Measurements from ENCODE around the gene DCAF15. TPM values are rescaled to one million over a fixed set of nuclear protein-coding genes. Genes with fewer than 3 reads are reported as not detected.

The DCAF15 gene, protein sequence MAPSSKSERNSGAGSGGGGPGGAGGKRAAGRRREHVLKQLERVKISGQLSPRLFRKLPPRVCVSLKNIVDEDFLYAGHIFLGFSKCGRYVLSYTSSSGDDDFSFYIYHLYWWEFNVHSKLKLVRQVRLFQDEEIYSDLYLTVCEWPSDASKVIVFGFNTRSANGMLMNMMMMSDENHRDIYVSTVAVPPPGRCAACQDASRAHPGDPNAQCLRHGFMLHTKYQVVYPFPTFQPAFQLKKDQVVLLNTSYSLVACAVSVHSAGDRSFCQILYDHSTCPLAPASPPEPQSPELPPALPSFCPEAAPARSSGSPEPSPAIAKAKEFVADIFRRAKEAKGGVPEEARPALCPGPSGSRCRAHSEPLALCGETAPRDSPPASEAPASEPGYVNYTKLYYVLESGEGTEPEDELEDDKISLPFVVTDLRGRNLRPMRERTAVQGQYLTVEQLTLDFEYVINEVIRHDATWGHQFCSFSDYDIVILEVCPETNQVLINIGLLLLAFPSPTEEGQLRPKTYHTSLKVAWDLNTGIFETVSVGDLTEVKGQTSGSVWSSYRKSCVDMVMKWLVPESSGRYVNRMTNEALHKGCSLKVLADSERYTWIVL
- total RNA-seq (42.4 and 47.9 TPM in 2 replicates), polyA plus RNA-seq (41.9 and 50.5 TPM in 2 replicates), polyA minus RNA-seq (32.7 and 34.6 TPM in 2 replicates), Bru-seq, nascent RNA (percentile 55 among the genes with signal in this experiment), BruChase-seq, experiment 1, labeled RNA remaining after a 6-hour chase (percentile 71 among the genes with signal in this experiment), BruChase-seq, experiment 2, labeled RNA remaining after a 2-hour chase (percentile 69 among the genes with signal in this experiment)
- polyA plus RNA-seq (2011; cell fraction: cytosol; rRNA removed) = 17.5 and 25.6 TPM in 2 replicates
- 124 and 130 TPM in 2 replicates for polyA plus RNA-seq (2011; cell fraction: nucleus; rRNA removed)
- 25.6 and 28.5 TPM in 2 replicates for polyA plus RNA-seq (2012)
- polyA minus RNA-seq (2011; cell fraction: cytosol; rRNA and poly(A)+ RNA removed) = 11.8 TPM
- polyA minus RNA-seq (2011; cell fraction: nucleus; rRNA and poly(A)+ RNA removed) = 27.6 and 31.1 TPM in 2 replicates
- long read RNA-seq, transcript DCAF15-201 (13 exons, 2,278 nt) = major isoform, 25 of 57 reads
- long read RNA-seq, partial matches to known transcripts = 18 of 57 reads
- long read RNA-seq, other reads (novel, unspliced or antisense) = 13 of 57 reads

DNA sequence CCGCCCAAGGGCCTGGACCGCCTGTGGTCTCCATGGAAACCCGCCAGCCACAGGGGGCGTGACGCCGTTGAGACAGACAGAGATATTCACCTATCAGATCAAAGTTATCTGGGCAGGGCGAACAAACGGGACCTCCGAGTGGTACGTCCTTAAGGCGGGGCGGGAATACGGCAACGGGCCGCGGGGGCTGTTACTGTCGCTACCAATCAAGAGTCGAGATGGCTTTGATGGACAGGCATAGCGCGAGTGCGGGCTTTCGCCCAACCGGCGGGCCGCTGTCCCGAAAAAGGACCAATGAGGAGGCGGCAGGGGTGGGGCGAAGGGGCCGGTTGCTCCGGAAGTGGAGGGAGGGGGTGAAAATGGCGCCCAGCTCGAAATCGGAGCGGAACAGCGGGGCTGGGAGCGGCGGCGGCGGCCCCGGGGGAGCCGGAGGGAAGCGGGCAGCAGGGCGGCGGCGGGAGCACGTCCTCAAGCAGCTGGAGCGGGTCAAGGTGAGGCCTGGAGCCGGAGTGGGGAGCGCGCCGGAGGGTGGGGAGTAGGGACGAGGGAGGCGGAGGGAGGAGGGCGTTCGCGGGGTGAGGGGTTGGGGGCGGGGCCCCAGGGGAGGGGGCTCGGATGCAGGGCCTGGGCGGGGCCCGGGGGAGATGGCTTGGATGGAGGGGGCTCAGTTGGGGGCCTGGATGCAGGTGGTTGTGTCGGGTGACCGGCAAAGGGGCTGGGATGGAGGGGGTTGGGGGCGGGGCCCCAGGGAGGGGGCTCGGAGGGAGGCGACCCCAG is at the start of gene DCAF15:
TSS of gene DCAF15 (plus strand) at position 356 of the 777 bp plus-strand sequence. CDS start at position 360, 4 bp downstream.
- Histone ChIP-seq H3K4me1 (ENCODE audit: control insufficient read depth, extremely low read depth, insufficient read depth, low read length) (peaks cover 10% of the 10 kb centered on the region), H3K9ac (replicated peaks; ENCODE audit: extremely low read depth, insufficient read depth, low read length) (peak within 1 kb of the TSS; percentile 85), H3K27me3 (ENCODE audit: control insufficient read depth in 2 of 2, insufficient read depth in 2 of 2, low read length in 2 of 2) (no peaks in the 10 kb centered on the region), H3K9me3 (replicated peaks; ENCODE audit: control insufficient read depth, insufficient read depth, low read length) (no peaks in the 10 kb centered on the region), H3K79me2 (ENCODE audit: control insufficient read depth, insufficient read depth, low read length) (peaks cover 20% of the 10 kb centered on the region), H3K27ac (ENCODE audit: insufficient read depth, low read depth, low read length) (peak within 1 kb of the TSS; percentile 63), H3K4me2 (ENCODE audit: insufficient read depth, low read length) (peak within 1 kb of the TSS; percentile 83), H4K20me1 (replicated peaks; ENCODE audit: control insufficient read depth, extremely low read depth, insufficient read depth, low read length) (no peaks in the 10 kb centered on the region), H2AFZ (ENCODE audit: low read depth, low read length) (peak within 1 kb of the TSS; percentile 87), H3K9me1 (replicated peaks; ENCODE audit: control insufficient read depth, extremely low read depth, insufficient read depth, low read length) (no peaks in the 10 kb centered on the region), H3K4me3 (replicated peaks in 1 of 3; ENCODE audit: insufficient read depth in 1 of 3, low read depth in 1 of 3, low read length in 3 of 3) (peak within 1 kb of the TSS; percentile 76 to 87 (median 83)), H3K36me3 (ENCODE audit: control insufficient read depth in 2 of 2, extremely low read depth in 1 of 2, insufficient read depth in 2 of 2, low read length in 2 of 2) (peaks cover 6 to 18% of the 10 kb centered on the region in 2 experiments)
- dilution Hi-C loops (cut with MboI; ENCODE audit: extremely low pct_ligation_motif_present, low sequenced_read_pairs) (no loop called here), intact Hi-C loops (cut with micrococcal nuclease) (loop anchor here (1.0 to 2.0 kb wide), 5 partner anchors 34 to 90 kb away; partner anchors contain the start of genes BRME1, CC2D1A and RFX1)
- ChIA-PET POLR2A (interaction anchor here (0.5 to 1.3 kb wide), 2 partner anchors 26 to 52 kb away, joined by 3 to 5 read pairs; no protein-coding TSS in a partner anchor), CTCF (interaction anchor here (0.8 to 3.4 kb wide), 9 partner anchors 9 to 107 kb away, joined by 3 to 13 read pairs (median 6); partner anchors contain the start of gene IL27RA)
- FAIRE-seq (peak; percentile 99), DNase-seq (ENCODE audit: low read depth, low spot score) (peak; percentile 100)
- TF ChIP-seq POLR2AphosphoS5 (IDR thresholded peaks at IDR 0.05; ENCODE audit: insufficient read depth, low read depth, low read length) (peak; percentile 72), JUN (IDR thresholded peaks at IDR 0.05; ENCODE audit: borderline replicate concordance, insufficient read depth, insufficient read length, low read depth) (no peak), POLR2A (IDR thresholded peaks at IDR 0.05; ENCODE audit: low read depth, low read length) (peak; percentile 66), GATA2 (IDR thresholded peaks at IDR 0.05; ENCODE audit: insufficient read depth, insufficient read length, low read depth, low read length) (no peak), MYC (IDR thresholded peaks at IDR 0.05; ENCODE audit: low read depth, low read length) (no peak), EZH2 (IDR thresholded peaks at IDR 0.05; ENCODE audit: borderline replicate concordance, low read depth, low read length, severe bottlenecking) (no peak), FOS (IDR thresholded peaks at IDR 0.05; ENCODE audit: borderline replicate concordance, insufficient read depth, low read length) (no peak)
- TF ChIP-seq, protein P1, sequence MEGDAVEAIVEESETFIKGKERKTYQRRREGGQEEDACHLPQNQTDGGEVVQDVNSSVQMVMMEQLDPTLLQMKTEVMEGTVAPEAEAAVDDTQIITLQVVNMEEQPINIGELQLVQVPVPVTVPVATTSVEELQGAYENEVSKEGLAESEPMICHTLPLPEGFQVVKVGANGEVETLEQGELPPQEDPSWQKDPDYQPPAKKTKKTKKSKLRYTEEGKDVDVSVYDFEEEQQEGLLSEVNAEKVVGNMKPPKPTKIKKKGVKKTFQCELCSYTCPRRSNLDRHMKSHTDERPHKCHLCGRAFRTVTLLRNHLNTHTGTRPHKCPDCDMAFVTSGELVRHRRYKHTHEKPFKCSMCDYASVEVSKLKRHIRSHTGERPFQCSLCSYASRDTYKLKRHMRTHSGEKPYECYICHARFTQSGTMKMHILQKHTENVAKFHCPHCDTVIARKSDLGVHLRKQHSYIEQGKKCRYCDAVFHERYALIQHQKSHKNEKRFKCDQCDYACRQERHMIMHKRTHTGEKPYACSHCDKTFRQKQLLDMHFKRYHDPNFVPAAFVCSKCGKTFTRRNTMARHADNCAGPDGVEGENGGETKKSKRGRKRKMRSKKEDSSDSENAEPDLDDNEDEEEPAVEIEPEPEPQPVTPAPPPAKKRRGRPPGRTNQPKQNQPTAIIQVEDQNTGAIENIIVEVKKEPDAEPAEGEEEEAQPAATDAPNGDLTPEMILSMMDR (IDR thresholded peaks at IDR 0.05; ENCODE audit: extremely low read depth in 1 of 2, insufficient read depth in 1 of 2, low read depth in 1 of 2, low read length in 2 of 2) = no peak
- TF ChIP-seq, protein P2, sequence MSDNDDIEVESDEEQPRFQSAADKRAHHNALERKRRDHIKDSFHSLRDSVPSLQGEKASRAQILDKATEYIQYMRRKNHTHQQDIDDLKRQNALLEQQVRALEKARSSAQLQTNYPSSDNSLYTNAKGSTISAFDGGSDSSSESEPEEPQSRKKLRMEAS (IDR thresholded peaks at IDR 0.05; ENCODE audit: insufficient read depth, insufficient read length) = no peak
- no TSS peak for BruUV-seq (replicated peaks)
